Omental fat pad (tissue), 4 donors: ENCODE measurements around the gene DOCK3. TPM values are rescaled to one million over a fixed set of nuclear protein-coding genes. Genes with fewer than 3 reads are reported as not detected.
"Not testable (repeated sequence)": the region's sequence is repeated elsewhere in the genome, so short reads cannot be mapped to it uniquely, and the experiment has no call there.

Source experiments
- ATAC-seq: fragments of 150-250 bp; one replicate; pipeline ENCODE4 v1.9.1; 2016; ENCODE audit warnings: mild to moderate bottlenecking, moderate library complexity; ENCODE audit not compliant: low FRiP score
- DNase-seq: peaks from one replicate; pipeline ENCODE4 v3.0.0-alpha.2; 2019; ENCODE audit warnings: low spot score
- CTCF ChIP-seq, 3 donors: fragments of 450-650 bp; IDR thresholded peaks; one replicate each; pipeline ENCODE4 v1.5.1; 2016 to 2017; ENCODE audit warnings: antibody characterized with exemption in 3 of 3, mild to moderate bottlenecking in 3 of 3, moderate library complexity in 2 of 3
- total RNA-seq, 4 donors: library from RNA; depleted of rRNA; stranded (reverse); fragments of >200 nt; gene quantifications; one replicate each; pipeline ENCODE4 v1.1.0, GENCODE V29; 2016

Gene DOCK3
- total RNA-seq, 4 donors from 2014 or later, result 0.16 to 2.5 (median 1.4) TPM

GRCh38 chr3:51257870-51258269 is 583.1 kb downstream of the DOCK3 start:
- ATAC-seq (no peak), DNase-seq (no peak)
- no peak for TF ChIP-seq CTCF (IDR thresholded peaks at IDR 0.05)

- DNase-seq, ATAC-seq: not testable (repeated sequence)
Measured at GRCh38 chr3:51264166-51264565, 589.4 kb downstream of the DOCK3 start.

- no peak for TF ChIP-seq CTCF (IDR thresholded peaks at IDR 0.05)
- DNase-seq, result no peak
- no peak for ATAC-seq
Measured at GRCh38 chr3:51268132-51268531, 593.4 kb downstream of the DOCK3 start.

- TF ChIP-seq CTCF (IDR thresholded peaks at IDR 0.05), result no peak
- DNase-seq, result no peak
- no peak for ATAC-seq
Measured at GRCh38 chr3:51269466-51269865, 594.7 kb downstream of the DOCK3 start.

- DNase-seq (no peak), ATAC-seq (no peak)
Measured at GRCh38 chr3:51270559-51270958, 595.8 kb downstream of the DOCK3 start.

GRCh38 chr3:51271172-51271571 is 596.4 kb downstream of the DOCK3 start:
- no peak for ATAC-seq
- TF ChIP-seq CTCF (IDR thresholded peaks at IDR 0.05), result no peak
- DNase-seq, result no peak

More at GRCh38 chr3:51270559-51270958, 595.8 kb downstream of the DOCK3 start:
- no peak for TF ChIP-seq CTCF (IDR thresholded peaks at IDR 0.05)

GRCh38 chr3:51274052-51274451 is 599.3 kb downstream of the DOCK3 start:
- DNase-seq (no peak), ATAC-seq (no peak)
- TF ChIP-seq CTCF (IDR thresholded peaks at IDR 0.05), result no peak
